HL-60 (cell line): Measurements from ENCODE around the gene SLC6A9.

Source experiments
- DNase-seq, 2 experiments: peaks; one replicate each; pipeline ENCODE4 v3.0.0-alpha.2; 2010 to 2020; ENCODE audit warnings: low read depth in 1 of 2, low spot score in 1 of 2
- H3K27ac ChIP-seq: fragments of 250-450 bp; sonication (Bioruptor Pico); replicated peaks from 2 replicates; pipeline ENCODE4 v1.5.1; 2020; ENCODE audit warnings: mild to moderate bottlenecking, moderate library complexity
- H3K27me3 ChIP-seq: fragments of 250-450 bp; sonication (Bioruptor Pico); 2 replicates; pipeline ENCODE4 v1.5.1; 2021; ENCODE audit warnings: mild to moderate bottlenecking, moderate library complexity; ENCODE audit not compliant: insufficient read depth, poor library complexity, severe bottlenecking
- H3K4me3 ChIP-seq: replicated peaks from 2 replicates; pipeline ENCODE4 v1.5.1; 2011; ENCODE audit warnings: mild to moderate bottlenecking, control low read depth, low read length; ENCODE audit not compliant: insufficient read depth
- CTCF ChIP-seq: IDR thresholded peaks from one replicate; pipeline ENCODE4 v1.5.1; 2011; ENCODE audit warnings: low read length, control low read depth, inconsistent platforms; ENCODE audit not compliant: insufficient read depth
- GABPA ChIP-seq: IDR thresholded peaks from 2 replicates; pipeline ENCODE4 v1.6.1; 2012; ENCODE audit warnings: low read depth
- POLR2AphosphoS5 ChIP-seq: IDR thresholded peaks from 2 replicates; pipeline ENCODE4 v1.6.1; 2012; ENCODE audit warnings: low read depth
- SPI1 ChIP-seq: IDR thresholded peaks from 2 replicates; pipeline ENCODE4 v1.6.1; 2012; ENCODE audit warnings: low read depth, mild to moderate bottlenecking, borderline replicate concordance
- TF ChIP-seq, protein P1 (sequence below): IDR thresholded peaks from 2 replicates; pipeline ENCODE4 v1.6.1; 2012; ENCODE audit warnings: low read depth; ENCODE audit not compliant: insufficient replicate concordance

The SLC6A9 gene

GRCh38 chr1:43951021-43951985 lies 80.0 kb downstream of the SLC6A9 start:
- DNase-seq, result no peak
- no peak overlapping the region for H3K4me3 ChIP-seq
- H3K27ac ChIP-seq, result no peak overlapping the region
- TF ChIP-seq POLR2AphosphoS5 (no peak), SPI1 (no peak), CTCF (no peak), GABPA (no peak)
- TF ChIP-seq, protein P1, sequence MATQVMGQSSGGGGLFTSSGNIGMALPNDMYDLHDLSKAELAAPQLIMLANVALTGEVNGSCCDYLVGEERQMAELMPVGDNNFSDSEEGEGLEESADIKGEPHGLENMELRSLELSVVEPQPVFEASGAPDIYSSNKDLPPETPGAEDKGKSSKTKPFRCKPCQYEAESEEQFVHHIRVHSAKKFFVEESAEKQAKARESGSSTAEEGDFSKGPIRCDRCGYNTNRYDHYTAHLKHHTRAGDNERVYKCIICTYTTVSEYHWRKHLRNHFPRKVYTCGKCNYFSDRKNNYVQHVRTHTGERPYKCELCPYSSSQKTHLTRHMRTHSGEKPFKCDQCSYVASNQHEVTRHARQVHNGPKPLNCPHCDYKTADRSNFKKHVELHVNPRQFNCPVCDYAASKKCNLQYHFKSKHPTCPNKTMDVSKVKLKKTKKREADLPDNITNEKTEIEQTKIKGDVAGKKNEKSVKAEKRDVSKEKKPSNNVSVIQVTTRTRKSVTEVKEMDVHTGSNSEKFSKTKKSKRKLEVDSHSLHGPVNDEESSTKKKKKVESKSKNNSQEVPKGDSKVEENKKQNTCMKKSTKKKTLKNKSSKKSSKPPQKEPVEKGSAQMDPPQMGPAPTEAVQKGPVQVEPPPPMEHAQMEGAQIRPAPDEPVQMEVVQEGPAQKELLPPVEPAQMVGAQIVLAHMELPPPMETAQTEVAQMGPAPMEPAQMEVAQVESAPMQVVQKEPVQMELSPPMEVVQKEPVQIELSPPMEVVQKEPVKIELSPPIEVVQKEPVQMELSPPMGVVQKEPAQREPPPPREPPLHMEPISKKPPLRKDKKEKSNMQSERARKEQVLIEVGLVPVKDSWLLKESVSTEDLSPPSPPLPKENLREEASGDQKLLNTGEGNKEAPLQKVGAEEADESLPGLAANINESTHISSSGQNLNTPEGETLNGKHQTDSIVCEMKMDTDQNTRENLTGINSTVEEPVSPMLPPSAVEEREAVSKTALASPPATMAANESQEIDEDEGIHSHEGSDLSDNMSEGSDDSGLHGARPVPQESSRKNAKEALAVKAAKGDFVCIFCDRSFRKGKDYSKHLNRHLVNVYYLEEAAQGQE, result no peak
- no peaks in the 10 kb centered on the region for H3K27me3 ChIP-seq

DNA sequence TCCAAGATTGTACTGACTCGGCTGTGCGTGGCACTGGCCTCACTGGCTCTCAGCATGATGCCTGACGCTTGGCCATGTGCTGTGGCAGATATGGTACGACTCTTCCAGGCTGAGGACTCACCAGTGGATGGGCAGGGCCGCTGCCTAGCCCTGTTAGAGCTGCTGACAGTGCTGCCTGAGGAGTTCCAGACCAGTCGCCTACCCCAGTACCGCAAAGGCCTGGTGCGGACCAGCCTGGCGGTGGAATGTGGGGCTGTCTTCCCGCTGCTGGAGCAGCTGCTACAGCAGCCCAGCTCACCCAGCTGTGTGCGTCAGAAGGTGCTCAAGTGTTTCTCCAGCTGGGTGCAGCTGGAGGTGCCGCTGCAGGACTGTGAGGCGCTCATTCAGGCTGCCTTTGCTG lies 81.6 kb downstream of the SLC6A9 start:
- TF ChIP-seq CTCF, result no peak
- TF ChIP-seq, protein P1, result no peak
- no peak for TF ChIP-seq GABPA
- TF ChIP-seq POLR2AphosphoS5, result no peak
- no peak for TF ChIP-seq SPI1
- Histone ChIP-seq H3K27ac (no peak overlapping the region), H3K4me3 (no peak overlapping the region), H3K27me3 (no peaks in the 10 kb centered on the region)
- no peak for DNase-seq

DNA sequence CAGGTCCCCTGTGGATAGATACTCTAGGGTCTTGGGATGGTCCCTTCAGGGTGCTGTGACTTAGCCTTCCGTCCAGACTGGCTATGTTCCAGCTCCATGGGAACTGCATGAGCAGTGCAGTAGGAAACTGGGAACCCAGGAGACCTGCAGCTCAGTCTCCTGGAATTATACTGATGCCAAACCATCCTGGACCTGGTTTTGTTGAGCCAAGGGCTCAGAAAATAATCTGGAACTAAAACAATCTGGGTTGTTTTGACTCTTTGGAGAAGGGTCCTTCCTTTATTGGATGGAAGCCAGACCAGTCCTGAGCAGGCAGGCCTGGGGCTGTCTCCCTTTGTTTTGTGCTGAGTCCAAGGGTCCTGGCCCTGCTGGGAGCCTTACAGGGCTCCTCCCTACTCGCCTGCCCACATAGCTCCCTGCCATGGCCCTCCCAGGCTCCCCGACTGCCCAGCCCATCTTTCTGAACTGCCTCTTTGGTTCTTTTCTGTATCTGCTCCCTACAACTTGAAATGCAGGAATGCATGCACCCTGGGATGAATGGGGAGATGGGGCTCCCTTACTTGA lies 83.3 kb downstream of the SLC6A9 start:
- TF ChIP-seq POLR2AphosphoS5 (no peak), SPI1 (no peak), GABPA (no peak), CTCF (no peak)
- TF ChIP-seq, protein P1, result no peak
- no peak for DNase-seq
- Histone ChIP-seq H3K4me3 (peak overlapping the region; percentile 72), H3K27ac (no peak overlapping the region), H3K27me3 (no peaks in the 10 kb centered on the region)
